Measurements from ENCODE around the gene MKRN2OS.

Gene MKRN2OS

DNA sequence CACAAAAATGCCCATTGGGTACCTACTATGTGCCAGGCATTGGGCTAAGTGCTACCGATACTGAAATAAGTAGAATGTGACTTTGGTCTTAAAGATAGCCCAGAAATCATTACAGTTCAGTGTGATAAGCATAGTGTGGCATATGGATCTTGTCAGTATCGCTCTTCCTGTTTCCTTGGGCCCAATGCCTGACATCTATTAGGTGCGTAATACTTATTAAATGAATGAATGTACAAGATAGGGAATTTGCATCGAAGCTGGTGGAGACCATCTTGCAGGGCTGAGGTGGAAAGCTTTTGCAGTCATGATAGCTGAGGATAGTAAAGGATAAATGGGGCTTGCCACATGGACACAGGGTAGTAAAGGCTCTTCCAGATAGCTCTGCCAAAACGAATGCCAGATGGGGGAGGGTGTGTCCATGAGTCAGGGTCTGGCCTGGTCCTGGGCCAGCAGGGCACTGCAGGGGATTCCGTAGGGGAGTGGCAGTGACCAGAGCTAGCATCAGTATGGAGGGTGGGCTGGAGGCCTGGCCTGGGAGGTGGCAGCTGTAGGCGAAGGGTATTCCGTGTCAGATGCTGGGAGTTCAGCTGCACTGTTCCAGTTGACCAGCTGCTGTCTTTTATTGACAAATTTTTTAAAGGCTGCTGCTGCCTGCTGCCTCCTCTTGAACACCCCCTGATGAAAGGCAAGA, 37.6 kb downstream of the MKRN2OS start:
- Histone ChIP-seq H3K27ac (replicated peaks) (no peak overlapping the region), H3K4me3 (replicated peaks; ENCODE audit: insufficient read depth, low read length) (no peak overlapping the region), H3K27me3 (ENCODE audit: insufficient read depth, poor library complexity, severe bottlenecking) (no peaks in the 10 kb centered on the region)
- TF ChIP-seq POLR2AphosphoS5 (IDR thresholded peaks at IDR 0.05; ENCODE audit: low read depth) (no peak), SPI1 (IDR thresholded peaks at IDR 0.05; ENCODE audit: borderline replicate concordance, low read depth) (no peak), GABPA (IDR thresholded peaks at IDR 0.05; ENCODE audit: low read depth) (no peak)
- TF ChIP-seq, protein P1, sequence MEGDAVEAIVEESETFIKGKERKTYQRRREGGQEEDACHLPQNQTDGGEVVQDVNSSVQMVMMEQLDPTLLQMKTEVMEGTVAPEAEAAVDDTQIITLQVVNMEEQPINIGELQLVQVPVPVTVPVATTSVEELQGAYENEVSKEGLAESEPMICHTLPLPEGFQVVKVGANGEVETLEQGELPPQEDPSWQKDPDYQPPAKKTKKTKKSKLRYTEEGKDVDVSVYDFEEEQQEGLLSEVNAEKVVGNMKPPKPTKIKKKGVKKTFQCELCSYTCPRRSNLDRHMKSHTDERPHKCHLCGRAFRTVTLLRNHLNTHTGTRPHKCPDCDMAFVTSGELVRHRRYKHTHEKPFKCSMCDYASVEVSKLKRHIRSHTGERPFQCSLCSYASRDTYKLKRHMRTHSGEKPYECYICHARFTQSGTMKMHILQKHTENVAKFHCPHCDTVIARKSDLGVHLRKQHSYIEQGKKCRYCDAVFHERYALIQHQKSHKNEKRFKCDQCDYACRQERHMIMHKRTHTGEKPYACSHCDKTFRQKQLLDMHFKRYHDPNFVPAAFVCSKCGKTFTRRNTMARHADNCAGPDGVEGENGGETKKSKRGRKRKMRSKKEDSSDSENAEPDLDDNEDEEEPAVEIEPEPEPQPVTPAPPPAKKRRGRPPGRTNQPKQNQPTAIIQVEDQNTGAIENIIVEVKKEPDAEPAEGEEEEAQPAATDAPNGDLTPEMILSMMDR (IDR thresholded peaks at IDR 0.05; ENCODE audit: insufficient read depth, low read length): no peak
- TF ChIP-seq, protein P2, sequence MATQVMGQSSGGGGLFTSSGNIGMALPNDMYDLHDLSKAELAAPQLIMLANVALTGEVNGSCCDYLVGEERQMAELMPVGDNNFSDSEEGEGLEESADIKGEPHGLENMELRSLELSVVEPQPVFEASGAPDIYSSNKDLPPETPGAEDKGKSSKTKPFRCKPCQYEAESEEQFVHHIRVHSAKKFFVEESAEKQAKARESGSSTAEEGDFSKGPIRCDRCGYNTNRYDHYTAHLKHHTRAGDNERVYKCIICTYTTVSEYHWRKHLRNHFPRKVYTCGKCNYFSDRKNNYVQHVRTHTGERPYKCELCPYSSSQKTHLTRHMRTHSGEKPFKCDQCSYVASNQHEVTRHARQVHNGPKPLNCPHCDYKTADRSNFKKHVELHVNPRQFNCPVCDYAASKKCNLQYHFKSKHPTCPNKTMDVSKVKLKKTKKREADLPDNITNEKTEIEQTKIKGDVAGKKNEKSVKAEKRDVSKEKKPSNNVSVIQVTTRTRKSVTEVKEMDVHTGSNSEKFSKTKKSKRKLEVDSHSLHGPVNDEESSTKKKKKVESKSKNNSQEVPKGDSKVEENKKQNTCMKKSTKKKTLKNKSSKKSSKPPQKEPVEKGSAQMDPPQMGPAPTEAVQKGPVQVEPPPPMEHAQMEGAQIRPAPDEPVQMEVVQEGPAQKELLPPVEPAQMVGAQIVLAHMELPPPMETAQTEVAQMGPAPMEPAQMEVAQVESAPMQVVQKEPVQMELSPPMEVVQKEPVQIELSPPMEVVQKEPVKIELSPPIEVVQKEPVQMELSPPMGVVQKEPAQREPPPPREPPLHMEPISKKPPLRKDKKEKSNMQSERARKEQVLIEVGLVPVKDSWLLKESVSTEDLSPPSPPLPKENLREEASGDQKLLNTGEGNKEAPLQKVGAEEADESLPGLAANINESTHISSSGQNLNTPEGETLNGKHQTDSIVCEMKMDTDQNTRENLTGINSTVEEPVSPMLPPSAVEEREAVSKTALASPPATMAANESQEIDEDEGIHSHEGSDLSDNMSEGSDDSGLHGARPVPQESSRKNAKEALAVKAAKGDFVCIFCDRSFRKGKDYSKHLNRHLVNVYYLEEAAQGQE (IDR thresholded peaks at IDR 0.05; ENCODE audit: insufficient replicate concordance, low read depth): no peak
- DNase-seq (ENCODE audit: low read depth in 1 of 2, low spot score in 1 of 2): no peak

DNA sequence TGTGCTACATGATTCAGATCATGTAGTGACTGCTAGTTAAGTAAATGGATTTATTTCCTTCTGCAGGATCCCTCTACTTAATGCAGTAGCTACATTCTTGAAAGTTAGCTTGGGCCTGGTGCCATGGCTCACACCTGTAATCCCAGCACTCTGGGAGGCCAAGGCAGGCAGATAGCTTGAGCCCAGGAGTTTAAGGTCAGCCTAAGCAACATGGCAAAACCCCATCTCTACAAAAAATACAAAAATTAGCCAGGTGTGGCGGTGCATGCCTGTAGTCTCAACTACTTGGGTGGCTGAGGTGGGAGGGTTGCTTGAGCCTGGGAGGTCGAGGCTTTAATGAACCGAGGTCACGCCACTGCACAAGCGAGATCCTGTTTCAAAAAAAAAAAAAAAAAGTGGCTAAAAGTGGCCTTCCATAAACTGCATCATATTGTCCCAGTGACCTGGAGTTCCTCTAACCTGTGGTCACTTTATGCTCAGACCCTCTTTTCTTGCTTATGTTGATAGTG, 39.0 kb downstream of the MKRN2OS start:
- no peak for DNase-seq (ENCODE audit: low read depth in 1 of 2, low spot score in 1 of 2)
- no peak overlapping the region for H3K27ac ChIP-seq (replicated peaks)
- no peak overlapping the region for H3K4me3 ChIP-seq (replicated peaks; ENCODE audit: insufficient read depth, low read length)
- H3K27me3 ChIP-seq (ENCODE audit: insufficient read depth, poor library complexity, severe bottlenecking): no peaks in the 10 kb centered on the region
- TF ChIP-seq GABPA (IDR thresholded peaks at IDR 0.05; ENCODE audit: low read depth) (no peak), SPI1 (IDR thresholded peaks at IDR 0.05; ENCODE audit: borderline replicate concordance, low read depth) (no peak)
- TF ChIP-seq, protein P2 (IDR thresholded peaks at IDR 0.05; ENCODE audit: insufficient replicate concordance, low read depth): no peak

DNA sequence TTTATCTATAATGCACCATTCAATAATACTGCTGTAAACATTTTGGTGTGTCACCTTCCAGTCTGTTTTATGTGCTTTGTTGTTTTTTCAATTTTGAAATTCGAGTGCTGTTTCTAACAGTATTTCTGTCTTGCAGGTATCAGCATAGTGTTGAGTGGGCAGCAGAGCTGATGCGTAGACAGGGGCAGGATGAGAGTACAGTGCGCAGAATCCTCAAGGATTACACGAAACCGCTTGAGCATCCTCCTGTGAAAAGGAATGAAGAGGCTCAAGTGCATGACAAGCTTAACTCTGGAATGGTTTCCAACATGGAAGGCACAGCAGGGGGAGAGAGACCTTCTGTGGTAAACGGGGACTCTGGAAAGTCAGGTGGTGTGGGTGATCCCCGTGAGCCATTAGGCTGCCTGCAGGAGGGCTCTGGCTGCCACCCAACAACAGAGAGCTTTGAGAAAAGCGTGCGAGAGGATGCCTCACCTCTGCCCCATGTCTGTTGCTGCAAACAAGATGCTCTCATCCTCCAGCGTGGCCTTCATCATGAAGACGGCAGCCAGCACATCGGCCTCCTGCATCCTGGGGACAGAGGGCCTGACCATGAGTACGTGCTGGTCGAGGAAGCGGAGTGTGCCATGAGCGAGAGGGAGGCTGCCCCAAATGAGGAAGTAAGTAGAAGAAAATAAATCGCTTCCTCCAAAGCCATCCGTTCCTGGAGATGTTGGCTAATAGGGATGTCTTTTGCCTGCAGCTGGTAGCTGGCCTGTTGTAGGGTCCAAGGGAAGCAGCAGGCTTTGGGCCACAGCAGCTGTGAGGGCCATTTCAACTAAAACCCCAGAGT, 42.0 kb downstream of the MKRN2OS start:
- TF ChIP-seq SPI1 (IDR thresholded peaks at IDR 0.05; ENCODE audit: borderline replicate concordance, low read depth): peak; percentile 45; the same call in 1 of the 2 replicates
- TF ChIP-seq POLR2AphosphoS5 (IDR thresholded peaks at IDR 0.05; ENCODE audit: low read depth): peak; percentile 36; the same call in 1 of the 2 replicates
- no peak for TF ChIP-seq GABPA (IDR thresholded peaks at IDR 0.05; ENCODE audit: low read depth)
- Histone ChIP-seq H3K27ac (replicated peaks) (no peak overlapping the region), H3K4me3 (replicated peaks; ENCODE audit: insufficient read depth, low read length) (no peak overlapping the region), H3K27me3 (ENCODE audit: insufficient read depth, poor library complexity, severe bottlenecking) (no peaks in the 10 kb centered on the region)
- peak; percentile 34 to 73 for DNase-seq (ENCODE audit: low read depth in 1 of 2, low spot score in 1 of 2)

DNA sequence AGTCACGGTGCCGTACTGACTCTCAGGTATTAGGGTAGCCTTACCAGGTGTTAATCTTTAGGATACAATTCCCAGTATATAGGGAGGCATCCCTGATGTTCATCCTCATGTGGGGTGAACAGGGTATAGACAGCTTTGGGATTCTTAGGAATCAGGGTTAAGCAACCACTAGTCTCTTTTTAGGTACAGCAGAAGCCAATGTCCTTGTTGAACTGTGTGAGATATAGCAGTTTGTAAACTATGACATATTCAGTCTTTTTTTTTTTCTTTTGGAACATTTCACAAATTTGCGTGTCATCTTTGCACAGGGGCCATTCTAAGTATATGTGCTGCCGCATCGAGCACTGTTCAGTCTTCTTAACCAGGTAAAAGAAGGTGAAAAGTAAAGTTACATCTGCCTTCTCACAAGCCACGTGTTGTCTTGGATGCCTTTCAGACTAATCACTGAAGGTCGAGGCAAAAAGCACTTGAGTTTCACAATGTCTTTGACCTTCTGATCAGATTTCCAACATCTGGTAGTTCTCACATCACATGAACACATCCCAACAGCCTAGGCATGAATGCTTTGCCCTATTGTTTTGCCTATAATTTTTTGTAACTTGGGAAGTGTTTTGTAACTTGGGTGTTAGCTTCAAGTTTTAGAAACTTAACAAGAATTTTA, 43.8 kb downstream of the MKRN2OS start:
- H3K27me3 ChIP-seq (ENCODE audit: insufficient read depth, poor library complexity, severe bottlenecking): no peaks in the 10 kb centered on the region
- H3K27ac ChIP-seq (replicated peaks): no peak overlapping the region
- no peak for DNase-seq (ENCODE audit: low read depth in 1 of 2, low spot score in 1 of 2)
- TF ChIP-seq GABPA (IDR thresholded peaks at IDR 0.05; ENCODE audit: low read depth): no peak
- TF ChIP-seq POLR2AphosphoS5 (IDR thresholded peaks at IDR 0.05; ENCODE audit: low read depth): no peak
- no peak for TF ChIP-seq SPI1 (IDR thresholded peaks at IDR 0.05; ENCODE audit: borderline replicate concordance, low read depth)
- no peak overlapping the region for H3K4me3 ChIP-seq (replicated peaks; ENCODE audit: insufficient read depth, low read length)
